GM12864 (cell line): ENCODE measurements around the gene ADAMTS18.

Source experiments
- DNase-seq: peaks from one replicate; pipeline ENCODE4 v3.0.0-alpha.2; 2011; ENCODE audit warnings: low read depth
- H3K4me3 ChIP-seq: 2 replicates; pipeline ENCODE4 v1.5.1; 2011; ENCODE audit warnings: mild to moderate bottlenecking, low read depth, low read length, control low read depth
- CTCF ChIP-seq: IDR thresholded peaks from 2 replicates; pipeline ENCODE4 v1.5.1; 2011; ENCODE audit warnings: low read depth, mild to moderate bottlenecking, moderate library complexity, low read length, control low read depth, inconsistent platforms; ENCODE audit errors: missing control alignments

Gene ADAMTS18

DNA sequence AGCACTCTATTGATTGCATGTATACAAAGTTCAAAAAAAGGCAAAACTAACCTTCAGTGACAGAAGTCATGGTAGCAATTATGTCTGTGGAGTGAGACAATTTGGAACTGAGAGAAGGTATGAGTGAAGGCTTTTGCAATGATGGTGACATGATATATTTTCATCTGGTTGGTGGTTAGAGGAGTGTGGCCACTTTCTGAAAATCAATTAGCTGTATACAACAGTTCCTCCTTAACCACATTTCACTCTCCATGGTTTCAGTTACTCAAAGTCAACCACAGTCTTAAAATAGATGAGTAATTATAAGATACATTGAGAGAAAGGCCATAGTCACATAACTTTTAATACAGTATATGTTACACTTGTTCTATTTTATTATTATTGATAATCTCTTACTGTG, 26.2 kb downstream of the ADAMTS18 start:
- no peak for TF ChIP-seq CTCF

GRCh38 chr16:77406680-77407079, 28.2 kb downstream of the ADAMTS18 start:
- DNase-seq: no peak
- no peak for TF ChIP-seq CTCF
- no peak overlapping the region for H3K4me3 ChIP-seq

More for the DNA sequence above, 26.2 kb downstream of the ADAMTS18 start:
- no peak overlapping the region for H3K4me3 ChIP-seq
- no peak for DNase-seq

DNA sequence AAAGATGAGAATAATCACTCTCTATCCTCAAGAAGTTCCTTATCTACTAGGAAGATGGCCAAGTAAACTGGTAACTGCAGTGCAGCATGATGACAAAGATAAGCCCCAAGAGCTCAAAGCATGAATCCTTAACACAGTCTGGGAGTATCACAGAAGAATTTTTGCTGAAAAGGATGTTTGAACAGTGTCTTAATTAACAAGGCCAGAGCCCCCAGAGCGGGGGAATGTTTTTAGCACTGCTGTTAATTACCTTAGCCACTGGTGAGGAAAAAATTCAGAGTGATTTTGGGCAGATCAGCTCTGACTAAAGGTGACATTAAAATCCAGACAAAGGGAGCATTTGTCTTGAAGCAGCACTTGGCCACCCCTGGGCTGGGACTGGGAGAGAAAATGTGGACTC, 30.1 kb downstream of the ADAMTS18 start:
- H3K4me3 ChIP-seq: no peak overlapping the region
- no peak for DNase-seq
- no peak for TF ChIP-seq CTCF

DNA sequence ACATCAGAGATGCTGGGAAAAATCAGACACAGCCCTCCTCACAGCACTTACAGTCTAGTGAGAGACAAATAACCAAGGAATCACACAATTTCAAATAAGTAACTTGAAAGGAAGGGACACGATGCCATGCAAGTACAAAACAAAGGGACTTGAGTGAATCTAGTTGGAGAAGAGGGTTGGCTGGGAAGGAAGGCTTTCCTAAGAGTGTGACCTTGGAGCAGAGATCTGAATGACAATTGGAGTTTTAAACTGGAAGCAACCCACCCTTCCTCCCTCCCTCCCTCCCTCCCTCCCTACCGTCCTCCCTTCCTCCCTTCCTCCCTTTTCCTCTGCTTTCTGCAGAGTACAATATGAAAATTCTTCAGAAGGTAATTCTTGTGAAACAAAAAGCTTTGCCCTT, 31.1 kb downstream of the ADAMTS18 start:
- H3K4me3 ChIP-seq: no peak overlapping the region
- DNase-seq: no peak
- TF ChIP-seq CTCF: no peak

GRCh38 chr16:77402672-77403071, 32.2 kb downstream of the ADAMTS18 start:
- DNase-seq: no peak
- TF ChIP-seq CTCF: no peak
- no peak overlapping the region for H3K4me3 ChIP-seq

DNA sequence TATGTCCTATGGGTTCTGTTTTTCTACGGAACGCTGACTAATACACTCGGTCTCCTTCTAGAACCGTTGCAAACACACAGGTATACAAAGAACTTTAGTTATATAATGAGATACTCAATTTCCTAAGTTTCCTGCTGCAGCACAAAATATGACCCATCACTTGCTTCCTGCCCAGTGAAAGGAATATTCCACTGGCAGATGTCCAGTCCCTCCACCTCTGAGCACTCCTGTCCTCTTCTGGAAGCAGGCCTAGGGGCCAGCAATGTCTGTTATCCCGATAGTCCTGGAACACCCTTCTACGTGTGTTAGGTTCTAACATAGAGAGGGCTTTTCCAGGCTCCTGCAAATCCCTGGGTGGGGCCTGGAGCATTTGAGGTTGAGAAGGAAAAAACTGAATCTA, 32.7 kb downstream of the ADAMTS18 start:
- H3K4me3 ChIP-seq: no peak overlapping the region
- no peak for TF ChIP-seq CTCF
- DNase-seq: no peak

GRCh38 chr16:77399546-77399945, 35.3 kb downstream of the ADAMTS18 start:
- no peak for TF ChIP-seq CTCF
- DNase-seq: no peak
- H3K4me3 ChIP-seq: no peak overlapping the region
